ENCODE results near the gene DOP1A. TPM values are rescaled to one million over a fixed set of nuclear protein-coding genes. Genes with fewer than 3 reads are reported as not detected.
A peak's percentile ranks its signal among the peaks of the same experiment; 100 is the strongest.

The DOP1A gene
- polyA plus RNA-seq, 1 of the 3 experiments (the other 2 are of a cell fraction): 3.4 TPM

- ChIA-PET POLR2A (no interaction called here), CTCF (interaction anchor here (1.2 to 2.2 kb wide), 4 partner anchors 10 to 314 kb away, joined by 3 to 9 read pairs (median 4); no protein-coding TSS in a partner anchor)
- peak; percentile 31; the same call in 1 of the 2 replicates for TF ChIP-seq NFIC (IDR thresholded peaks at IDR 0.05; ENCODE audit: borderline replicate concordance)
- TF ChIP-seq, protein P1, sequence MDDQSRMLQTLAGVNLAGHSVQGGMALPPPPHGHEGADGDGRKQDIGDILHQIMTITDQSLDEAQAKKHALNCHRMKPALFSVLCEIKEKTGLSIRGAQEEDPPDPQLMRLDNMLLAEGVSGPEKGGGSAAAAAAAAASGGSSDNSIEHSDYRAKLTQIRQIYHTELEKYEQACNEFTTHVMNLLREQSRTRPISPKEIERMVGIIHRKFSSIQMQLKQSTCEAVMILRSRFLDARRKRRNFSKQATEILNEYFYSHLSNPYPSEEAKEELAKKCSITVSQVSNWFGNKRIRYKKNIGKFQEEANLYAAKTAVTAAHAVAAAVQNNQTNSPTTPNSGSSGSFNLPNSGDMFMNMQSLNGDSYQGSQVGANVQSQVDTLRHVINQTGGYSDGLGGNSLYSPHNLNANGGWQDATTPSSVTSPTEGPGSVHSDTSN (IDR thresholded peaks at IDR 0.05): peak; percentile 31
- TF ChIP-seq TCF12 (IDR thresholded peaks at IDR 0.05): peak; percentile 22; the same call in 1 of the 2 replicates
- TF ChIP-seq, protein P2, sequence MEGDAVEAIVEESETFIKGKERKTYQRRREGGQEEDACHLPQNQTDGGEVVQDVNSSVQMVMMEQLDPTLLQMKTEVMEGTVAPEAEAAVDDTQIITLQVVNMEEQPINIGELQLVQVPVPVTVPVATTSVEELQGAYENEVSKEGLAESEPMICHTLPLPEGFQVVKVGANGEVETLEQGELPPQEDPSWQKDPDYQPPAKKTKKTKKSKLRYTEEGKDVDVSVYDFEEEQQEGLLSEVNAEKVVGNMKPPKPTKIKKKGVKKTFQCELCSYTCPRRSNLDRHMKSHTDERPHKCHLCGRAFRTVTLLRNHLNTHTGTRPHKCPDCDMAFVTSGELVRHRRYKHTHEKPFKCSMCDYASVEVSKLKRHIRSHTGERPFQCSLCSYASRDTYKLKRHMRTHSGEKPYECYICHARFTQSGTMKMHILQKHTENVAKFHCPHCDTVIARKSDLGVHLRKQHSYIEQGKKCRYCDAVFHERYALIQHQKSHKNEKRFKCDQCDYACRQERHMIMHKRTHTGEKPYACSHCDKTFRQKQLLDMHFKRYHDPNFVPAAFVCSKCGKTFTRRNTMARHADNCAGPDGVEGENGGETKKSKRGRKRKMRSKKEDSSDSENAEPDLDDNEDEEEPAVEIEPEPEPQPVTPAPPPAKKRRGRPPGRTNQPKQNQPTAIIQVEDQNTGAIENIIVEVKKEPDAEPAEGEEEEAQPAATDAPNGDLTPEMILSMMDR (IDR thresholded peaks at IDR 0.05): no peak
- TF ChIP-seq JUND (IDR thresholded peaks at IDR 0.05): peak; percentile 23; the same call in 1 of the 2 replicates
- no peak for TF ChIP-seq EZH2phosphoT487 (IDR thresholded peaks at IDR 0.05; ENCODE audit: borderline replicate concordance, low read depth)
- peak; percentile 47; the same call in 1 of the 2 replicates for TF ChIP-seq FOSL2 (IDR thresholded peaks at IDR 0.05; ENCODE audit: borderline replicate concordance, low read depth)
- H3K79me2 ChIP-seq (ENCODE audit: insufficient read depth): peaks cover 2% of the 10 kb centered on the region
- WGBS (ENCODE audit: low lambda C conversion rate): 17% methylated on average over 2 of the region's 2 CpGs
- no peak overlapping the region for H3K4me2 ChIP-seq
- H3K9me3 ChIP-seq: no peaks in the 10 kb centered on the region
- H3K27ac ChIP-seq (ENCODE audit: low read depth in 2 of 2, low read length in 1 of 2): peak overlapping the region in 1 of 2 experiments; percentile 57; a peak in 2 of 4 replicates
- H3F3A ChIP-seq (replicated peaks; ENCODE audit: insufficient read depth): peaks cover 21% of the 10 kb centered on the region
- no peak for DNase-seq
- no peaks in the 10 kb centered on the region for H4K20me1 ChIP-seq (ENCODE audit: insufficient read depth)
- H3K4me3 ChIP-seq (ENCODE audit: low read depth in 2 of 2, low read length in 1 of 2): no peak overlapping the region
- H3K9ac ChIP-seq: no peak overlapping the region
- H2AFZ ChIP-seq (ENCODE audit: low read depth): no peak overlapping the region
- H3K9me2 ChIP-seq: no peaks in the 10 kb centered on the region
- H3K4me1 ChIP-seq (ENCODE audit: control insufficient read depth in 1 of 2, insufficient read depth in 2 of 2, low read depth in 1 of 2, low read length in 1 of 2): peaks cover 3 to 20% of the 10 kb centered on the region in 2 experiments; a peak in 2 of 4 replicates
- peaks cover 15 to 27% of the 10 kb centered on the region in 2 experiments for H3K36me3 ChIP-seq (replicated peaks in 1 of 2; ENCODE audit: control insufficient read depth in 1 of 2, insufficient read depth in 2 of 2, low read length in 1 of 2)
- H3K27me3 ChIP-seq (ENCODE audit: insufficient read depth): no peaks in the 10 kb centered on the region
Measured at GRCh38 chr6:83199863-83200225, 132.4 kb downstream of the DOP1A start.

DNA sequence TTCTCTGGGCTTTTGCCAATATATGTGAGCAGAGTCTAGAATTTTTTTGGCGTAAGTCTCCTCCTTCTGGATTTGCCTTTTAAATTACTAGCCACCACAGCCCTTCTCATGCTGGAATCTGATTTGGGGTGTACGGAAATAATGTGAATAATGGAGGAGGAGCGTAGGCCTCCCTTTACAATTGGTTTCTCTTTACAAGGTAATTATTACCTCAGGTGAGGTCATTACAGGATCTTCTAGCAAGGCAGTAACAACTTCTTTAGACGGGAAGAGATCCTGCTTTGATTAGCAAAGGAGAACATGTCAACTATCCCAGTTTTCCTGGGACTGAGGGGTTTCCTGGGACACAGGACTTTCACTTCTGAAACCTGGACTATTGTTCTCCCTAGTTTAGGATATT lies 134.6 kb downstream of the DOP1A start:
- peaks cover 3 to 20% of the 10 kb centered on the region in 2 experiments; a peak in 2 of 4 replicates for H3K4me1 ChIP-seq (ENCODE audit: control insufficient read depth in 1 of 2, insufficient read depth in 2 of 2, low read depth in 1 of 2, low read length in 1 of 2)
- TF ChIP-seq REST (IDR thresholded peaks at IDR 0.05; ENCODE audit: low read depth, low read length) (no peak), CHD2 (IDR thresholded peaks at IDR 0.05; ENCODE audit: low read length, partially characterized antibody) (no peak), SIN3A (IDR thresholded peaks at IDR 0.05; ENCODE audit: borderline replicate concordance, low read depth, low read length) (no peak), USF1 (IDR thresholded peaks at IDR 0.05; ENCODE audit: borderline replicate concordance, low read depth) (no peak), GABPA (IDR thresholded peaks at IDR 0.05; ENCODE audit: low read depth) (no peak), MEF2A (IDR thresholded peaks at IDR 0.05; ENCODE audit: borderline replicate concordance, low read depth) (no peak), MXI1 (IDR thresholded peaks at IDR 0.05; ENCODE audit: low read depth, low read length) (no peak), ELF1 (IDR thresholded peaks at IDR 0.05) (no peak), YY1 (IDR thresholded peaks at IDR 0.05; ENCODE audit: low read depth) (no peak), TCF12 (IDR thresholded peaks at IDR 0.05) (no peak)
- TF ChIP-seq, protein P3, sequence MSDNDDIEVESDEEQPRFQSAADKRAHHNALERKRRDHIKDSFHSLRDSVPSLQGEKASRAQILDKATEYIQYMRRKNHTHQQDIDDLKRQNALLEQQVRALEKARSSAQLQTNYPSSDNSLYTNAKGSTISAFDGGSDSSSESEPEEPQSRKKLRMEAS (IDR thresholded peaks at IDR 0.05; ENCODE audit: low read depth): no peak
- TF ChIP-seq, protein P4, sequence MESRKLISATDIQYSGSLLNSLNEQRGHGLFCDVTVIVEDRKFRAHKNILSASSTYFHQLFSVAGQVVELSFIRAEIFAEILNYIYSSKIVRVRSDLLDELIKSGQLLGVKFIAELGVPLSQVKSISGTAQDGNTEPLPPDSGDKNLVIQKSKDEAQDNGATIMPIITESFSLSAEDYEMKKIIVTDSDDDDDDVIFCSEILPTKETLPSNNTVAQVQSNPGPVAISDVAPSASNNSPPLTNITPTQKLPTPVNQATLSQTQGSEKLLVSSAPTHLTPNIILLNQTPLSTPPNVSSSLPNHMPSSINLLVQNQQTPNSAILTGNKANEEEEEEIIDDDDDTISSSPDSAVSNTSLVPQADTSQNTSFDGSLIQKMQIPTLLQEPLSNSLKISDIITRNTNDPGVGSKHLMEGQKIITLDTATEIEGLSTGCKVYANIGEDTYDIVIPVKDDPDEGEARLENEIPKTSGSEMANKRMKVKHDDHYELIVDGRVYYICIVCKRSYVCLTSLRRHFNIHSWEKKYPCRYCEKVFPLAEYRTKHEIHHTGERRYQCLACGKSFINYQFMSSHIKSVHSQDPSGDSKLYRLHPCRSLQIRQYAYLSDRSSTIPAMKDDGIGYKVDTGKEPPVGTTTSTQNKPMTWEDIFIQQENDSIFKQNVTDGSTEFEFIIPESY (IDR thresholded peaks at IDR 0.05; ENCODE audit: borderline replicate concordance, low read depth): no peak

More for the DNA sequence above, 134.6 kb downstream of the DOP1A start:
- Histone ChIP-seq H3K79me2 (ENCODE audit: insufficient read depth) (no peaks in the 10 kb centered on the region), H3K4me2 (no peak overlapping the region), H3F3A (replicated peaks; ENCODE audit: insufficient read depth) (peaks cover 21% of the 10 kb centered on the region), H3K27me3 (ENCODE audit: insufficient read depth) (no peaks in the 10 kb centered on the region), H3K27ac (ENCODE audit: low read depth in 2 of 2, low read length in 1 of 2) (no peak overlapping the region), H3K36me3 (replicated peaks in 1 of 2; ENCODE audit: control insufficient read depth in 1 of 2, insufficient read depth in 2 of 2, low read length in 1 of 2) (peaks cover under 1 to 8% of the 10 kb centered on the region in 2 experiments), H3K9ac (no peak overlapping the region), H3K9me3 (no peaks in the 10 kb centered on the region), H4K20me1 (ENCODE audit: insufficient read depth) (no peaks in the 10 kb centered on the region), H3K4me3 (ENCODE audit: low read depth in 2 of 2, low read length in 1 of 2) (no peak overlapping the region), H2AFZ (ENCODE audit: low read depth) (no peak overlapping the region), H3K9me2 (no peaks in the 10 kb centered on the region)
- DNase-seq: no peak
- 93% methylated on average over 4 of the region's 4 CpGs for WGBS (ENCODE audit: low lambda C conversion rate)
- POLR2A ChIA-PET: no interaction called here
- CTCF ChIA-PET: interaction anchor here (2.2 to 6.7 kb wide), 2 partner anchors 13 to 136 kb away, joined by 9 to 57 read pairs; partner anchors contain the start of genes DOP1A and UBE3D

Measured in SK-N-SH (cell line).